NCI-H748 treated with DMSO at 0.1 percent for 48 hours (cell line): ENCODE data around the gene RNF112.
"Not testable (repeated sequence)": the region's sequence is repeated elsewhere in the genome, so short reads cannot be mapped to it uniquely, and the experiment has no call there.

Experiments
- DNase-seq: peaks from one replicate; lab custom pipeline; 2025; lab: John Stamatoyannopoulos, UW

Gene RNF112

DNA sequence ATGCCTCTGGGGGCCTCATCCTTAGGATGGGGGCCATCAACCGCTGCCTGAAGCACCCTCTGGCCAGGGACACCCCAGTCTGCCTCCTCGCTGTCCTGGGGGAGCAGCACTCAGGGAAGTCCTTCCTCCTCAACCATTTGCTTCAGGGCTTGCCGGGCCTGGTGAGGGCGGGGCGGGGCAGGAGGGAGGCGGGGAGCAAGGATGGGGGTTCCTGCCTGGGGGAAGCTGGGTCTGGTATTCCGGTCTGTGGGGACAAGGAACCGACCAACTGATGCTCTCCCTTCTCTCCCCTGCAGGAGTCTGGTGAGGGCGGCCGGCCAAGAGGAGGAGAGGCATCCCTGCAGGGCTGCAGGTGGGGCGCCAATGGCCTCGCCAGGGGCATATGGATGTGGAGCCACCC lies 2.0 kb downstream of the RNF112 start:
- no peak for DNase-seq

DNA sequence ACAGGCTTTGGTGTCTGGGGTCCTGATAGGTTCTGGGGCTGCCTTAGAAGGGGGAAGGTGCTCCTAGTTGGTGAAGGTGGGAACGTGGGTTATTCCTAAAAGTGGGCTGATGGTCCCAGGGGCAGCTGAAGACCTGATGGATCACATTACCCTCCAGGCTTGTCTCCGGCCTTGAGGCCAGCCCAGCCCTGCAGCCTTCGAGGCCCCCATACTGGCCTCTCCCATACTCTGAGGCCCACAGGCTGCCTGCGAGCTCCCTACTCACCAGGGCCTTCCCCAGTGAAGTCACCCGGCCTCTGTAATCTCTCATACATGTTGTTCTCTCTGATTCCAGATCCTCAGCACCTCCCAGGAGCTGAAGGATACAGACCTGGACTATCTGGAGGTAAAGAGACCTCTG lies 2.7 kb downstream of the RNF112 start:
- no peak for DNase-seq

DNA sequence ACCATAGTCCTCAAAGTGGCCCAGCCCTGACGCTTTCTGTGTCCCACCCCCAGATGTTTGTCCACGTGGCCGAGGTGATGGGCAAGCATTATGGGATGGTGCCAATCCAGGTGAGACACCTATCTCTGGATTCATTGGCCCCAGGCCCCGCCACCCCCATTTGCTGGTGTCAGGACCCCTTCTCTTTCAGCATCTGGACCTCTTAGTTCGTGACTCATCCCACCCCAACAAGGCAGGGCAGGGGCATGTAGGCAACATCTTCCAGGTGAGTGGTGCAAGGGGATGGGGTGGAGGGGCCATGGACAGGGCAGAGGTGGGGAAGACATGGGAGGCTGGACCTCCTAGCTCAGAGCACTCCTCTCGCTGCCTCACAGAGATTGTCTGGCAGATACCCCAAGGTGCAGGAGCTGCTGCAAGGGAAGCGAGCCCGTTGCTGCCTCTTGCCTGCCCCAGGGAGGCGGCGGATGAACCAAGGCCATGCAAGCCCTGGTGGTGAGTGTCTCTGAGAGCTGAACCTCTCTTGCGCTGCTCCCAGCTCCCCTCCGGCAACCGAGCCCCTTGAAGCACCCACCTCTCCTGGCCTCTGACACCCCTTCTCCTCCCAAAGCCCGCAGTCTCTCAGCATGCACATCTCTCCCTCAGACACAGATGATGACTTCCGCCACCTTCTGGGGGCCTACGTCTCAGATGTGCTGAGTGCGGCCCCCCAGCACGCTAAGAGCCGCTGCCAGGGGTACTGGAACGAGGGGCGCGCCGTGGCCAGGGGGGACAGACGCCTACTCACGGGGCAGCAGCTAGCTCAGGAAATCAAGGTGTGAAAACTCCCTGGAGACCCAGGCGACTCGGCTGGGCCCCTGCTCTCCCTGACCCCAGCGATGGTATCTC lies 3.6 kb downstream of the RNF112 start:
- DNase-seq, result no peak

DNA sequence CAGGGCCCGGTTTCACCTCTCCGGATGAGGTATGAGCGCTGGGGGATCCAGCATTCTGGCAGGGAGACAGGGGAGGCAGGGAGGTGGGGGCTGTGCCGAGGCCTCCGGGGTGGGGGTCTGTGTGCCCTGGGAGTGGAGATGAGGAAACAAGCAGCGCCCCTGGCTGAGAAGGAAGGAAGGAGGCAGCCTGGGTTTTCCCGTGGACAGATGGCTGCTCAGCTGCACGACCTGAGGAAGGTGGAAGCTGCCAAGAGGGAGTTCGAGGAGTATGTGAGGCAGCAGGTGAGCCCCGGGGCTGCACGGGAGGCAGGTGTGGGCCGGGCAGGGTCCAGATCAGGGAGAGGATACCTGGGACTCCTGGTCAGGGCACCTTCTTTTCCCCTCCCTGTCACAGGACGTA lies 4.3 kb downstream of the RNF112 start:
- no peak for DNase-seq

DNA sequence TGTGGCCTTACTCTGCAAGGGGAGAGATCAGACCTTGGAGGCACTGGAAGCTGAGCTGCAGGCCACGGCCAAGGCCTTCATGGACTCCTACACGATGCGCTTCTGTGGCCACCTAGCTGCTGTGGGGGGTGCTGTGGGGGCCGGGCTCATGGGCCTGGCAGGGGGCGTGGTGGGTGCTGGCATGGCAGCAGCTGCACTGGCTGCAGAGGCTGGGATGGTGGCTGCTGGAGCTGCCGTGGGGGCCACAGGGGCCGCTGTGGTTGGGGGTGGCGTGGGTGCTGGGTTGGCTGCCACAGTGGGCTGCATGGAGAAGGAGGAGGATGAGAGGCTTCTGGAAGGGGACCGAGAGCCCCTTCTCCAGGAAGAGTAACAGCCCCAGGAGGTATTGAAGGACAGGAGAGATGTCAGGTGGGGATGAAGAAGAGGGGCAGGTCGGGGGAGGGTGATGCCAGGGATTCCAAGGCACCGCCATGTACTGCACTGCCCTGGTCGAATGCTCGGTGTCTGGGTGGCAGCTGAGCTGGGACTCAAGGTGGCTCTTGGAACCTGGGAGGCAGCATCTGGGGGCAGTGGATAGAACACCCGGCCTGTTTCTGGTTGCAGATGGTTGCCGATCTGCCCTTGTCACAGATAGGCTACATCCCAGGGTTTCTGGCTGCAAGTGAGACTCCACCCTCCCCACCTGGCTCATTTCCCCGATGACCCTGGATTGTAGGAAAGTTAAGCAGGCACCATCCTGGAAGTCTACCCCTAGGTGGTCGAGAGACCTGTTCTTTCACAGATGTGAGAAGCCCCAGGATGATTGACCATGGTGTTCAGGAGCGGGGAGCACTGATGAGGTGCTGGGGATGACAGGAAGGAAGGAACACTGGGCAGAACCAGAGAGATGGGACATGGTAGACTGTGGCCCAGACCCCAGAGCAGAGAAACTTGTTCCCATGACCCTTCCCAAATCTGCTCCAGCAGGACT lies 5.1 kb downstream of the RNF112 start:
- no peak for DNase-seq

DNA sequence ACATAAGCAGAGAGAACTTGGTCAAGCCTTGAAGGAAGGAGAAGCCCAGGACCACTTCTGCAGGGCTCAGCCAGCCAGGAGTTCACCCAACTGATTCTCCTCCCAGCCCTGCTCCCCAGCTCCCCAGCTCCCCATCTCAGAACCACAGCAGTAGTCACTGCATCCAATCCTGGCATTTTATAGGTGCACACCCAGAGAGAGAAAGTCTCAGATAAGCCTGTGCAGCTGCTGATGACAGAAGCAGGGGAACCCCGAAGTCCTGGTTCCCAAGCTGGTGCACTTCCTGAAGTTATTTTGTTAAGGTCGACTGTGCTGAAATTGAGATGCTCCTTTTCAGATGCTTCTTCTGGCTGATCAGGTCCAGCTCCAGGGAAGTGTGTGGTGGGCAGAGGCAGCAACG lies 6.6 kb downstream of the RNF112 start:
- DNase-seq, result no peak

DNA sequence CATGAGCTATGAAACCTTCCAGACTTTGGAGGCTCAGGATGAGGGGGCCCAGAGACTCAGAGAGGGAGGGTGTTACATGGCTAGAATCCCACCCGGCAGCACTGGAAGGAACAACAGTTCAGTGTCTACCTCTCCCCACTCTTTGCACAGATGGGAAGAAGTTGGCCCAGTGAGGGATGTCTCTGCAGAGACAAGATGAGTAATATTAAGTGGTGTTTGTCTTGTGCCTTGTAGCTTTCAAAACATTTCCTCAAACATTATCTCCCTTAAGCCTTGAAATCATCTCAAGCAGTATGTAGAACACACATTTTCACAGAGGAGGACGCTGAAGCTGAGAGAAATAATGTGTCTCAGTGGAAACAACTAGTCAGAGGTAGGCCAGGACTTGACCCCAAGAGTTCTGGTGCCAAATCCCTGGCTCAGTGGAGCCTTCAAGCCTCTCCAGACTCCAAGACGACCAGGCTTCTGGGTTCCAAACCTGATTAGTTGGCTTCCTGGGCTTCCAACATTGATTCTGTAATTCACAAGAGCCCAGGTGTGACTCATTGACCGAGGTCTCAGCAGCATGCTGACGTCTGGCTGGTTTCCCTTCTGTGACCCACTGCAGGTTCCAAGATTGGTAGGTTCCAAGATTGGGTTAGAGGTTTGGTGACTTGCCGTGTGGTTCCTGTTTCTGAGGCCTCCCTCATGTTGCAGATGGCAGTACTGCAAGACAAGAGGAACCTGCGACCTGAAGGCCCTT lies 7.4 kb downstream of the RNF112 start:
- no peak for DNase-seq

DNA sequence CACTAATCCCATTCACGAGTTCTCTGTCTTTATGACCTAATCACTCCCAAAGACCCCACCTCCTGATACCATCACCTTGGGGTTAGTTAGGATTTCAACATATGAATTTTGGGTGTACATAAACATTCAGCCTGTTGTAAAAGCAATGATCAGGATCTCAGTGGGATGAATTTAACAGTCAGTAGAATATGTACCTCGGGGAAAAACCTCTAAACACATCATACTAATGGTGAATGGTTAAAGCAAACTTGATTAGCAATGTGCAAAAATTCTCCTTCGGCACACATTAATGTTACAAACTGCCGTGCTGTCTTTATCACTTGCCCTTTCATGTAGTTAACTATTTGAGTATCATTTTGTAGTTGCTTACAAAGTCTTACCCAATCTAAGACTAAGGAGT lies 10.2 kb downstream of the RNF112 start:
- DNase-seq, result no peak

DNA sequence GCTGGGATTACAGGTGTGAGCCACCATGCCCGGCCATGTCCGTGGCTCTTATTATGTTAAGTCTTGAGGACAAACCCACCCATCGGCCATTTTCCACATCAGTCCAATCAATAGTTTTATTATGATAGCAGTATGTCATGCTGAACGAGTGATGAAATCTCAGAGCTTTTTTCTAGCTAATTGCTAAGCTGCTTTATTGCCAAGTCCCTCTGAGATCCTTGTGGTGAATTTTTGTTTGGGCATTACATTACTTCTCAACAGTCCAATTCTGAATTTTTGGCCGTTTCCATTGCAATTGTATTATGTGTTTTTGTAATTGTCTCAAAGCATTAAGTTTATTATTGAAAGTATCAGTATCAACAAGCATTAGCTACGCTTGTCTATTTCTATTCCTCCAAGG lies 10.9 kb downstream of the RNF112 start:
- no peak for DNase-seq

DNA sequence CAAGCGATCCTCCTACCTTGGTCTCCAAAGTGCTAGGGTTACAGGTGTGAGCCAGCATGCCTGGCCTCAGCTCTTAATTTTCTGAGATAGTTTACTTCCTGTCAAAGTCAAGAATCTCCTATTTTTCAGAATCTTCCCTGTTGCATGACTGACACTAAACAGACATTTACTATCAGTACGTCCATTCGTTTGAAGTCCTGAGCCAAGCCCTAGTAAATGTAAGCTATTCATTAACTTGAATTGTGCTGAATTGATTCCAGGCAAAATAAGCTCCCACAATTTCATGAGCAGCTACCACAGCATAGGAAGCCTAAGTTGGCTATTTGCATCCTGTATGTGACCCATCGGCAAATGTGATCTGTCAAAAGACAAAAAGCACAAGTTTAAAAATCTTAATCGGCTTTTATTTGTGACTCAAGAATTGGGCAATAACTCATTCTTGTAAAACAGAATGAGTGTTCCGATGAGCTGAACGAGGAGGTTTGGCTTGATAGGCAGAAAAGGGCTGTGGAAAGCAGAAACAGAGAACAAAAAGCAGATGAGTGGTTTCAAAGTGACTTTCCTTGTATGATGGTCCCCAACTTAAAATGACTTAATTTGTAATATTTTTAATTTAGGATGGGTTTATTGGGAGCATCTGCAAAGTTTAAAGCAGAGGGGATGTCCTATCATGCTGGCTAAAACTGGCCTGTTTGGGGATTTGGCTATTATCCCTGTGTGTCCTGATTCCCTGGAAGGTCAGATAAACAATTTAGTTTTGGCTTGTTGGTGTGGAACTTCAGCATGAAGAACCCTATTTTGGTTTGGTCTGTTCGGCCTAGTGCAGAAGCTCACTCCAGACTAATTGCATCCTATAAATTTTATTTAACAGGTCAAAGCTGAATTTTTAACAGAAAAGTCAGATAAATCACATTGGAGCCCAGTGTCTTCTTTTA lies 14.2 kb downstream of the RNF112 start:
- no peak for DNase-seq

DNA sequence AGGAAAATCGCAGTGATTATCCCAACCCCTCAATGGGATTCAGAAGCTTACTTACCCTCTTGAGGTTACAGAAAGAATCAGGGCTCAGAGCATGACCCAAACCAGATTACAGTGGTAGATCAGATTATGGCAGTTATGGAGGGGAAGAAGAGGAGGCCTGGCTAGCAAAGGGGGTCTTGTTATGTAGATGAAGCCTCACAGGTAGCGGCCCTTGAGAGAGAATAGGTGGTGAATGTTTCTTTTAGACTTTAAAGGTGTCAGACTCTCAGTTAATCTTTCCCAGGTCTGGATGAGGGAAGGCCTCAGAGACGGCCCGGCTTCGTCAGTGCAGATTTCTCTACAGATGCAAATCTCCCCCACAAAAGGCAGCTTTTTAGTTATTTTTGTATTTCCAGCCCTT lies 15.6 kb downstream of the RNF112 start:
- no peak for DNase-seq

DNA sequence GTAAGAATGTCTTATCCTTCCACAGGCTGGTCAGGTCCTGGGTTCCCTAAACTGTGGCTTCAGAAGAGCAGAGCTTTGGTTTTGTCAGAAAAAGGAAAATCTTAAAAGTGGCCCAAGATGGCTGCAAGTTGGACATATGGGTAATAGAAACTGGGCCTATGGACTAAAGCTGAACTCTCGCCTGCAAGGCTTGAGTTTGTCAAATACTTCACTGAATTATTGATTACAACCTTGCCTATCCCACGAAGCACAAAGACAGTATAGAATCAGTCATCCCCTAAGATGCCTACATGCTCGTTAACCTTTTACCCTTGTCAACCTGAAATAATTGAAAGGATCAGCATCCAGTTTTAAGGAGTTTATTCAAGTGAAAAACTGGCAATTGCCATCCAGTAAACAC lies 20.7 kb downstream of the RNF112 start:
- no peak for DNase-seq

DNA sequence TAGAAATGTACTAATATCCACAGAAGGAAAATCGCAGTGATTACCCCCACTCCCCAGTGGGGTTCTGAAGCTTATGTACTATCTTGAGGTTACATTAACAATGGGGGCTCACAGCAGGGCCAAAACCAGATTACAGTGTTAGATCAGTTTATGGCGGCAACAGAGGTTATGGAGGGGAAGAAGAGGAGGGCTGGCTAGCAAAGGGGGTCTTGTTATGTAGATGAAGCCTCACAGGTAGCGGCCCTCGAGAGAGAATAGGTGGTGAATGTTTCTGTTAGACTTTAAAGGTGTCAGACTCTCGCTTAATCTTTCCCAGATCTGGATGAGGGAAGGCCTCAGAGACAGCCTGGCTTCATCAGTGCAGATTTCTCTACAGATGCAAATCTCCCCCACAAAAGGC lies 22.2 kb downstream of the RNF112 start:
- no peak for DNase-seq

DNA sequence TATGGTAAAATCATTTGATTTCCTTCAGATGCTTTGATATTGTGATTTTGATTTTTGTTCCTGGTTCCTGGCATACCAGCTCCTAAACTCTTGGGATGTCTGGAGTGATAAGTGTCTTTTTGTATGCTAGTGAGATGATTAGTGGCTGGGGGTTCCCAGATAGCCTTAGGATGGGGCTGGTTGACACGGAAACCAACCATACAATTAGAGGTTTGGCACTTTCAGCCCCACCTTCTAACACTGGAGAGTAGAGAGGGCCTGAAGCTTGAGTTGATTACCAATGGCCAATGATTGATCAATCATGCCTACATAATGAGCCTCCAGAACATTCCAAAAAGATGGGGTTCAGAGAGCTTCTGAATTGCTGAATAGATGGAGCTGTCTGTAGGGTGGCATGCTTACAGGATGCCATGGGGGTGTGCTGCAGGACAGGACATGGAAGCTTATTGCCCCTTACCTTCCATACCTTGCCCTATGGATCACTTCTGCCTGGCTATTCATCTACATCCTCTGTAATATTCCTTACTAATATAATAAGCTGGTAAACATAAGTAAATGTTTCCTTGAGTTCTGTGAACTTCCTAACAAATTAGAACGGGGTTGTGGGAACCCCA lies 22.8 kb downstream of the RNF112 start:
- DNase-seq, result no peak

DNA sequence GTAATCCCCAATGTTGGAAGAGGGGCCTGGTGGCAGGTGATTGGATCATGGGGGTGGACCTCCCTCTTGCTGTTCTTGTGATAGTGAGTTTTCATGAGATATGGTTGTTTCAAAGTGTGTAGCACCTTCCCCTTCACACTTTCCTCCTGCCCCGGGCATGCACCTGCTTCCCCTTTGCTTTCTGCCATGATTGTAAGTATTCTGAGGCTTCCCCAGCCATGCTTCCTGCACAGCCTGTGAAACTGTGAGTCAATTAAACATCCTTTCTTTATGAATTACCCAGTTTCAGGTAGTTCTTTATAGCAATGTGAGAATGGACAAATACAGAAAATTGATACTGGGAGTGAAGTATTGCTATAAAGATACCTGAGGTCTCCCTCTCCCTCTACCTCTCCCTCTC lies 29.4 kb downstream of the RNF112 start:
- DNase-seq, result no peak

DNA sequence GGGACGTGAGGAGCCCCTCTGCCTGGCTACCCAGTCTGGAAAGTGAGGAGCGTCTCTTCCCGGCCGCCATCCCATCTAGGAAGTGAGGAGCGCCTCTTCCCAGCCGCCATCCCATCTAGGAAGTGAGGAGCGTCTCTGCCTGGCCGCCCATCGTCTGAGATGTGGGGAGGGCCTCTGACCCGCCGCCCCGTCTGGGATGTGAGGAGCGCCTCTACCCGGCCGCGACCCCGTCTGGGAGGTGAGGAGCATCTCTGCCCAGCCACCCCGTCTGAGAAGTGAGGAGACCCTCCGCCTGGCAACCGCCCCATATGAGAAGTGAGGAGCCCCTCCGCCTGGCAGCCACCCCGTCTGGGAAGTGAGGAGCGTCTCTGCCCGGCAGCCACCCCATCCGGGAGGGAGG lies 30.3 kb downstream of the RNF112 start:
- not testable (repeated sequence) for DNase-seq

DNA sequence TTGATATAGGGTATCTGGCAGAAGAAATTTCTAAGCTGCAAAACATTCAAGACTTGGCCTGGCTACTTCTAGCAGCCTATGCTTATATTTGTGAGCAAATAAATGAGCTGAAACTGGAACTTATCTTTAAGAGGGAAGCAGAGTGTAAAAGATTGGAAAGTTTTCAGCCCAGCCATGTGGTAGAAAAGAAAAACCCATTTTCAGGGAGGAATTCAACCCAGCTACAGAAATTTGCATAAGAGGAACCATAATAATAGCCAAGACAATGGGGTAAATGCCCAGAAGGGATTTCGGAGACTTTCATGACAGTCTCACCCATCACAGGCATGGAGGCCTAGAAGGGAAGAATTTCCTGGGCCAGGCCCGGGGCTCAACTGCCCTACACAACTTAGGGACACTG lies 31.7 kb downstream of the RNF112 start:
- DNase-seq, result no peak

DNA sequence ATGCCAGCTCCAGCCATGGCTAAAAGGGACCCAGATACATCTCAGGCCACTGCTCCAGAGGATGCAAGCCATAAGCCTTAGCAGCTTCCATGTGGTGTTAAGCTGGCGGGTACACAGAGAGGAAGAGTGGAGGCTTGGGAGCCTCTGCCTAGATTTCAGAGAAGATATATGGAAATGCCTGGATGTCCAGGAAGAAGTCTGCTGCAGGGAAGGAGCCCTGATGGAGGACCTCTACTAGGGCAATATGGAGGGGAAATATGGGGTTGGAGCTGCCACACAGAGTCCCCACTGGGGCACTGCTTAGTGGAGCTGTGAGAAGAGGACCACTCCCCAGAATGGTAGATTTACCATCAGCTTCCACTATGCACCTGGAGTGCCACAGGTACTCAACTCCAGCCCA lies 32.1 kb downstream of the RNF112 start:
- no peak for DNase-seq

DNA sequence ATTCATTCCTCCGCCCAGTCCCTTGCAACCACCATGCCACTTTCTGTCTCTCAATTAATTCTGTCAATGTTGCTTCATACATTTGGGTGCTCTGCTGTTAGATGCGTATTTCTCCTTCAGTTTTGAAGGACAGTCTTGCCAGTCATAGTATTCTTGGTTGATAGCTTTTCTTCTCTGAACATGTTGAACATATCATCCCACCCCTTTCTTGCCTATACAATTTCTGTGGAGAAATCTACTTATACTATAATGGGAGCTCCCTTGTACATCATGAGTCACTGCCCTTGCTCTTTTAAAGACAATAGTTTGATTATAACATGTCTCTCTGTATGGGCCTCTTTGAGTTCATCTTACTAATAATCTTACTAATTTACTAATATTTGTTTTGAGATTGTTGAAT lies 34.1 kb downstream of the RNF112 start:
- DNase-seq, result no peak

DNA sequence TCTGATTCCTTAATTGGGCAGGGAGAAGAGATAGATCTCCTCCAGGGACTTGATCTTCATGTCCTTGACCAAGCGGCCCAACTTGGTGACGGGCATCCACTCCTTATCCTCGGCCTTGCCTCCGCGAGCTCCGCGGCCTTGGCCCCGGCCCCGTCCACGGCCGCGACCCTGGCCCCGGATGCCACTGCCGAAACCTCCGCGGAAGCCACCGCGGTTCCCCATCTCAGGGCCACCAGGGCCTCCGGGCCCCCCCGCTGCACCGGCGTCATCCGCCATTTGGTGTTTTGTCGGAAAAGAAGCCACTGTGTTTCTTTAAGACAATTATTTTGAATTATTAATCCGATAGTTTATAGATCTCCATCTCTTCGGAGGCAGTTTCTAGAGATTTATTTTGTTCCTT lies 35.5 kb downstream of the RNF112 start:
- not testable (repeated sequence) for DNase-seq

DNA sequence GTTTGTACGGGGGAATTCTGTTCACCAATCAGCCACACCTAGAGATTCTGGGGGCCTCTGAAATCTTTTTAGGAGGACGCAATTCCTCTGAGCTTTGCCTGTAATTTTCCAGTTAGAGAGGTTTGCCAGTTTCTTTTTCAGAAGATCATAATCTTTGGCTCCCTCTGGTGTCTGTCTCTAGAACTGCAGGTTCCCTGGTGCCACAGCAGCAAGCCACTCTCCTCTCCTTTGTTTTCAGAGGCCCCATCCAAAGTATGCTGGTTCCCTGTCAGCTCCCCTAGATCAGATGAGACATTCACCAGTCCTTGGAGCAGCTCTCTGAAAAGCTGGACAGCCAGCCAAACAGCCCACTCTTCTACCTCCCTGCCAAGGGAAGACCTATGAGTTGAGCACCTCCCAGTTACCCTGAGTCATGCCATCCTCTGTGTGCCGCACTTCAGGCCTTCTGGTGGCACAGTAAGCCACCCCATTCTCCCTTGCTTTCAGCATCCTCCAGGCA lies 36.1 kb downstream of the RNF112 start:
- peak; percentile 69 for DNase-seq
